Activated CD4-positive, alpha-beta T cell treated with anti-CD3 and anti-CD28 coated beads, Interleukin-2, amount 50 U/mL, for 4 hours (primary cell): ENCODE results near the gene BMP4.

ENCODE experiments used
- DNase-seq, 2 experiments: peaks; one replicate each; pipeline ENCODE4 v3.0.0-alpha.2; 2020

BMP4 gene

GRCh38 chr14:53963320-53964227 lies 6.9 kb upstream of the BMP4 start:
- no peak for DNase-seq

DNA sequence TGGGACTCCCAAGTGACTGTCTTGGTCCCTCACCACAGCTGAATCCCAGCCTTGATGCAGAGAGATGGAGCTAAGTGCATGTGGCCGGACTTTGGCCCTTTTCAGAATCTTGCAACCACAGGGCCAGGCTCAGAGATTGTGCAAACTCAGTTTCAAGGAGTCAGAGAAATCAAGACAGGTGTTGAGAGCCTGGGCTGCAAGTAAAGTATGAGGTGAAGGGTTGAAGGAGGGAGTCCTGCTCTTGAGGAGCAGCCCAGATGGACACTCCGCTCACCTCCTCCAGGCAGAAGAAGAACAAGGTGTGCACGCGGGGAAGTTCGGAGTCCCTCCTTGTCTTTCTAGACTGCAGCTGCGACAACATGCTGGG lies 6.3 kb upstream of the BMP4 start:
- no peak for DNase-seq

- DNase-seq: no peak
Observed at GRCh38 chr14:53958628-53959027, 2.0 kb upstream of the BMP4 start.

DNA sequence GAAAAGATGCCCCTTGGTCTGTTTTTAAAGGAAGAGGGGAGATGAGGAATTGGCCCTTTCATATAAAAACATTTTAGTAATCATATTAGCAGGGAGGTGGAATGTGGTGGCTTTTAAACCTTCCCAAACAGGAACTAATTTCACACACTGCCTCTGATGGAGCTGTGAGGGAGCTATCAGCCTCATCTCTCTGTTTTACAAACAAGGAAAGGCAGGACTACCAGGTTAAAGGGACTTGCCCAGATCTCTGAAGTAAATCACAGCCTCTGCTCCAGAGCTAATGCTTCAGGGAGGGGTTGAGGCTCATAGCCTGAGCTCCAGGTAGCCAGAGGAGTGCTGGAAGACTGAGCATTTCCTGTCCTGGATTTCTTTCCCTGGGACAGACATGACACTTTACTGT lies 1.1 kb upstream of the BMP4 start:
- no peak for DNase-seq

DNA sequence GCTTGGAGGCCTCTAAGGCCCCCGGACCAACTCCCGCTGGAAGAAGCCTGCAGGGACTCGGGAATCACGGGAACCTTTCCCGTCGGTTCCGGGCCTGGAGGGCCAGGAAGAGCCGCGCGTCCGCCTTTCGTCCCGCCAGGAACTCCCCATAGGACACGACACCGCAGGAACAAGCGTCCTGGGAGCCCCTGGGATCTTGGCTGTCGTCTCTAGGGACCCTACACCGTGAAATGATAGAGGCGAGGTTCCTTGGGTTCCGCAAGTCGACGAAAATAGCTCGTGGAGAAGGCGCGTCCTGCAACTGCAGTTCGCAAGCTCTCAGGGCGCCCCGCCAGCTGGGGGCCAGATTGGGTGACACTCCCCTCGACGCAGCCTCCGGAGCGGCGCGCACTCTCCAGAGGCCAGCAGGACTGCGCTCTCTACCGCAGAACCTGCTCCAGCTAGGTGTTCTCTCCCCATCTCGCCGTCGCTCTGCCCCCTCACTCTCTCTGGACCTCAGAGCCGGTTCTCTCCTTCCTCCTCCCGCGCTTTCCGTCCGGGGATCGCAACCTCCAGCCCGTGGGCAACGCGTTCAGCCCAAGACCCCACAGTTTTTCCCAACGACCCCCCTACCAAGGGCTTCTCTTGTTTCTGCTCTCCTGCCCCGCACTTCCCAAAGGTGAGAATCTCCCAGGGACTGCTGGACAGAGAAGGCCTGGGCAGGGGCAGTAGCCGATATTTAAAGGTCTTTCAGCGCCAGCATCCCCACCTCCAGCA lies 776 bp downstream of the BMP4 start:
- no peak for DNase-seq

- DNase-seq: no peak
Observed at GRCh38 chr14:53955229-53955556, 1.4 kb downstream of the BMP4 start.

- DNase-seq: no peak
Observed at GRCh38 chr14:53954551-53955228, 1.9 kb downstream of the BMP4 start.

- no peak for DNase-seq
Observed at GRCh38 chr14:53953828-53954550, 2.6 kb downstream of the BMP4 start.

DNA sequence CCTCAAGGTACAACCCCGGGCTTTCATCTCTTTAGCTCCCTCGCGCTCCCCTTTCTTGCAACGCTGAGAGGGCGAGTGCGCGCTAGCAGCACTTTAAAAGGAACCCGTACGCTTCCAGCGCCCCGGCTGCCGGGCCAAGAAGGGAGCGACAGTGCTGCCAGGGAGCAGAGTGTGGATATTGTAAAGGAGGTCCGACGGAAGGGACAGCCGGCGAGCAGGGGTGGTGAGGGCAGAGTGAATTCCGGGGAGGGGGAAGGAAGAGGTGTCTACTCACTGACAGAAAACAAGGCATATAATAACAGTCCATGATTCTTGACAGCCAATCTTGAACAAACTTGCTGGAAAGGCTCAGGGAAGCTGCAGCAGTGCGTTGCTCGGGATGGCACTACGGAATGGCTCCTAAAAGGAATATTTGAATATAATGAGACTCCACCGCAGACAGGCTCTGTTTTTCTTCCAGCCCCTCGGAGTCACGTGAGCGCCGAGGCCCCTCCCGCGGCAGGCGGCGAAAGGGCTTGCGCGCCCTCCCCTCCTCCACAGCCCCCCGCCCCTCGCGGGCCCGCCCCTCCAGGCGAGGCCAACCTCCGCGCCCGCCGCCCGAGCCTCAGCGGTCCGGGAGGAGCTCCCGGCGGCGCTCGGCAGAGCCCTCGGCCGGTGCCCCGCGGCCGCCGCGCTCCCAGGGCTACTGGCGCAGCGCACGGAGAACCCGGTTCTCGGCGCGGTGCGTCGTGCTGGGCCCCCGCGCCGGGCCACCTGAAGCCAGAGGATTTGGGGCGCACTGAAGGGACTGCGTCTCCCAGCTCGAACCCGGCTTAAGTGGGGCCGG lies 3.4 kb downstream of the BMP4 start:
- no peak for DNase-seq

GRCh38 chr14:53952533-53952932 lies 4.1 kb downstream of the BMP4 start:
- DNase-seq: no peak

- no peak for DNase-seq
Observed at GRCh38 chr14:53951627-53952303, 4.9 kb downstream of the BMP4 start.

DNA sequence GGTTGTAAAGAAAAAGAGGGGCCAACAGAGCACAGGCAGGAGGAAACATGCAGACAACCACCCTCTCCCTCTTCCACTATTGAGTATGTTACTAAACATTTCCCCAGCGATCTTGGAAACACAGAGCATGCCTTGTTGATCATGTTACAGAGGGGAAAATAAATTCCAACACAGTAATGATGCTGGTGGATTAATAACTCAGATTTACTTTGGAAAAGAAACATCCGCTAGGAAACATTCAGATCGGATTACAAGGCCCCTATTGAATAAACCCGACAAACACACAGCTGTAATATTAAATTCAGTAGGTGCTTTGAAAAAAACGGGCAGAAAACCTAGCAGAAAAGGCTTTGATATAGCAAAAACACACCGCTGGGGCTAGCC lies 5.4 kb downstream of the BMP4 start:
- no peak for DNase-seq

DNA sequence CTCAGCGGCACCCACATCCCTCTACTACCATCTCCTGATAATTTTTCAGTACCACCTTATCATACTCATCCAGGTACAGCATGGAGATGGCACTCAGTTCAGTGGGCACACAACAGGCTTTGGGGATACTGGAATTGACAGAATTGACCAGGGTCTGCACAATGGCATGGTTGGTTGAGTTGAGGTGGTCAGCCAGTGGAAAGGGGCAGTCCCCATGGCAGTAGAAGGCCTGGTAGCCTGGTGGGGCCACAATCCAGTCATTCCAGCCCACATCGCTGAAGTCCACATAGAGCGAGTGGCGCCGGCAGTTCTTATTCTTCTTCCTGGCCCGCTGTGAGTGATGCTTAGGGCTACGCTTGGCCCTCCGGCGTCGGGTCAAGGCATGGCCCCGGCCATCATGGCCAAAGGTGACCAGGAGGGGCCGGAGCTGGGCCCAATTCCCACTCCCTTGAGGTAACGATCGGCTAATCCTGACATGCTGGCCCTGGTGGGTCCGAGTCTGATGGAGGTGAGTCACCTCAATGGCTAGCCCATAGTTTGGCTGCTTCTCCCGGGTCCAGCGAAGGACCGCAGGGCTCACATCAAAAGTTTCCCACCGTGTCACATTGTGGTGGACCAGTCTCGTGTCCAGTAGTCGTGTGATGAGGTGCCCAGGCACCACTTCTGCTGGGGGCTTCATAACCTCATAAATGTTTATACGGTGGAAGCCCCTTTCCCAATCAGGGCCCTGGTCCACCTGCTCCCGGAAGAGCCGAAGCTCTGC lies 6.4 kb downstream of the BMP4 start:
- DNase-seq: no peak

DNA sequence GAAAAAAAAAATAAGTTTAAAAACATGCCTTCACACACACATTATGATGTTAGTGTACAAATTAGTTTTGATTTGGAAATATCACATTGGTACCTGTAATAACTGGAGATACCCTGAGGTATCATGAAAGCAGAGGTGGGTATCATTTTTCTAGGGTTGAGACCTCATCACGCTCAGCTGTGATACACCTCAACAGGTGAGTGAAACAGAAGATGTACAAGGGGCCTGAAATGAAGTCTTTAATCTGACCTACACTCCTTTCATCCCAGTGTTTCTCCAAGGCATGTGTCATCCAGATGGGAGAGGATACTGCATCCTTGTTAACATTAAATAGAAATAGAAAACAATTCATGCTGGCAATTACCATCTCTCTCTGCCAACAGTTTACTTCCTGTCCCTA lies 7.4 kb downstream of the BMP4 start:
- no peak for DNase-seq

DNA sequence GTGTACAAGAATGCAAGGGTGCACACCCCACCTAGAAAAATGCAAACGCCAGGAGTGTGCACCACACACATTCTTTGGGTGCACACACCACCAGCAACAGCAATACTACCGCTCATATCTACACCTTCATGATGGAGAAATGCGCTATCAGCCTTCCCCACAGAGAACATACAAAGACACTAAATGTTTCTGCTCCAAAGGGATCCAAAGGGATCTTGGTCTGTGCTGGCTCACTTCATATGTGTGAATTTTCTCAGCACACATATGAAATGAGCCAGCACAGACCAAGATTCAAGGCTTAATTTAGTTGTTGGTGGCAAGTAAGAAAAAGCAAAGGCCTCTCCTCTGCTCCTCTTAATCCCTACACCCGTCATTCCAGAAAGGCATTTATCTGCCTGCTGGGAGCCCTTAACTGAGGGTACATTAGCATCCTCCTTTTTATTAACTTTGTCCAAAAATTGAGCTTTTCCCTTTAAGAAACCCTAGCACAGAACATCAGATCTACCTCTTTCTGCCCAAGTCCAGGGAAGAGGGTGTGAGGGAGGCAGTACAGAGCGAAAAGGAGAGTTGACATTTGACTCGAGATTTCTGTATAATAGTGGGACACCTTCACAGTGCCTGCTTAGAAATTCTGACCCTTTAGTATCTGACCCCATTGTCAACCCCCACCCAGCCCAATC lies 8.3 kb downstream of the BMP4 start:
- DNase-seq: no peak

DNA sequence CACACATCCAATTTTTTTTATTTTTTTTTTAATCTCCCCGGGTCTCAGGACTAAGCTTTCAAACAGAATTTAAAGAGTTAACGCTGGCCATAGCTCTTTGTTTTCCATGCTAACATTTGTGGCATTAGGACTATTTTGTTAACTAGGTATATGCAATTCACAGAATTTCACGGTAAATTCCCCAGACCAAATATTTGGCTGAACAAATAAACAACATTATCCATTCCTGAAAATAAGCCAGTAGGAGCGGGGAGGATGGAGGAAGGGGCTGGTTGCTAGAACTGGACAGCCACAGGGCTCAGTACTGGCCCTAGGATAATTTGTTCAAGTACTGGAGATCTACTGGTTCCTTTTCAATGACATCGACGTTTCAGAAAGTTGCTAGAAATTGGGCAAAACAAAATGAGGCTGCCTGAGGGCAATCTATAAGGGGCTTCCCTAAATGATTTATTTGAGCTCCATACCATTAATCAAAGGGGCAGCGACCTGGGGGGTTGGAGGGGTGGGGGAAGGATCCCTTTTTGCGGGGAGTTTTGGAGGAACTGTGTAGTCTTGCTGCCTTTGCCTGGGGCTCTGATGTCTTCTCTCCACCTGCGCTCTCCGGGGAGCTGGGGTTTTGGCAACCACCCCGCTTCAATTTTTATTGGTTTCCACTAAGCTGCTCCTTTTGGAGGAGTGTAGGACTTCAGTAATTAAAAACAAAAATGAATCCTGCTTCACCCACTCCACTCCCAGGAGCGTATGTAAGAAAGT lies 9.0 kb downstream of the BMP4 start:
- DNase-seq: no peak

DNA sequence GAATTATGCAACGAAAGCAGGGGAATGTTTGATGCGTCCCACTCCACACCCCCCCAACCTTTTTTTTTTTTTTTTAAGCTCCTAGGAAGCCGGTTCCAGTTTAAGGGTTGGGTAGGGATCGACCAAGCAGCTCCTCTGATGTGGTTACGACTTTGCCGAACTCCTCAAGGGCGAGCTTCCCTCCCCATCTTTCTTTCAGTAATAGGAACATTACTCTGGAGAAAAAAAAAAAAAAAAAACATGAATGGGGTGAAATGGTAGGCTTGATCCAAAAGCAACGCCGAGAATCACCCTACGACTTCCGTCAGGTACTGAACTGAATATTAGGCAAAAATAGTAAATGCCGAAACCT lies 9.6 kb downstream of the BMP4 start:
- DNase-seq: no peak

DNA sequence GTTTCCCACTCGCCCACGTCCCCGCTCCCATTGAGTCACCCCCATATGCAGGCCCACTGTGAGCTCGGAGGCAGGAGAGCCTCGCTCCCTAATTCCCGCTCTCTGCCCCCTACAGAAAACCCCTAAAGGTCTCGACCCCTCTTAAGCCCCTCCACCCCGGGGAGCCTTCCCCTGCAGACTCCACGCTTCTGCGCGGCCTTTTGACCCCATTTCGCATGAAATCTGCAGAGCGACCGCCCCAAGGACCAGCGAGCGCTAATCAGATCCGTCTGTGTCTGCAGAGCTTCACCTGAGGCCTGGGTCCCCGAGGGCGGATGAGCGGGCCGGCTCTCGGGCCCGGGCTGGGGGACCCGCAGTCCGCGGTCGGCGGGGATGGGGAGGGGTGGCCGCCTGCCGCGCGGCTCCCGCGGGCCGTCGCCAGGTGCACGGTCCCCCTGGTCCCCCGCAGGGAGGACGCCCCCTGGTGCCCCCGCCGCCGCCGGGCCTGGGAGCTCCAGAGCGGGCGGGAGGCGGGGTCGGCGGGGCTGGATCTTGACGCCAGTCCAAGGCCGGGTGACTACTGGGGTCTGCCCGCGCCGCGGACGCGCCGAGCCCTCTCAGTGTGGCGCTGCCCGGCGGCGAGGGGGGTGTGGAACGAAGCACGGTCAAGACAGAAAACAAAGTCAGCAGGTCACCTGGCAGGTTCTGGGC lies 10.1 kb downstream of the BMP4 start:
- no peak for DNase-seq

- no peak for DNase-seq
Observed at GRCh38 chr14:53946071-53946403, 10.6 kb downstream of the BMP4 start.
